Measurements from ENCODE around the gene ATP5F1D.
A peak's percentile ranks its signal among the peaks of the same experiment; 100 is the strongest.
"Not testable (repeated sequence)": the region's sequence is repeated elsewhere in the genome, so short reads cannot be mapped to it uniquely, and the experiment has no call there.

ATP5F1D gene

GRCh38 chr19:1241417-1242095 is at the start of gene ATP5F1D:
TSS of gene ATP5F1D (plus strand) at chr19:1241751. CDS start at chr19:1241851, 100 bp downstream.
- Histone ChIP-seq H2AFZ (ENCODE audit: low read depth) (peak within 1 kb of the TSS; percentile 61), H3K27me3 (ENCODE audit: insufficient read depth, low read depth) (peaks cover 15% of the 10 kb centered on the region)

DNA sequence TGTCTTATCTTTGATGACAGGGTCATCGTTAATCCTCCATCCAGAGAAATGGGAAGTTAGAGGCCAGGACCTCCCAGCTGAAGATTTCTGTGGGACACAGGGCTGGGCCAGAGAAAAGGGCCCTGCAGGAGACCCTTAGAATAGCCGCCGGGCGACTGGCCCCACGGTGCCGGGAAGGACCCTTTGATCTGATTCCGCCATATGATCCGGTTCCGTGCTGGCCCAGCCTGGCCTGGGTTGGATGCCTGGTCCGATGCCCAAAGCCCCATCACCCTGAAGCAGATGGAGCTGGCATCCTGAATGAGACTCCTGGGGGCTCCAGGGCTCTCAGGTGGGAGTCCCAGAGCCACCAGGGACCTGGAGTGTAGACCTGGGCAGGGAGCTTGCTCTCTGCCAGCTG is 42.0 kb upstream of the ATP5F1D start:
- peaks cover 16% of the 10 kb centered on the region for H3K4me1 ChIP-seq (ENCODE audit: low read depth, poor library complexity, severe bottlenecking)
- no peak overlapping the region for H2AFZ ChIP-seq (ENCODE audit: low read depth)
- H3K27ac ChIP-seq = no peak overlapping the region
- no peak overlapping the region for H3K4me2 ChIP-seq
- no peak overlapping the region for H3K4me3 ChIP-seq (IDR thresholded peaks at IDR 0.05; ENCODE audit: insufficient read depth, low read depth, low read length)
- H4K20me1 ChIP-seq (ENCODE audit: insufficient read depth) = no peaks in the 10 kb centered on the region
- TF ChIP-seq, protein P1, sequence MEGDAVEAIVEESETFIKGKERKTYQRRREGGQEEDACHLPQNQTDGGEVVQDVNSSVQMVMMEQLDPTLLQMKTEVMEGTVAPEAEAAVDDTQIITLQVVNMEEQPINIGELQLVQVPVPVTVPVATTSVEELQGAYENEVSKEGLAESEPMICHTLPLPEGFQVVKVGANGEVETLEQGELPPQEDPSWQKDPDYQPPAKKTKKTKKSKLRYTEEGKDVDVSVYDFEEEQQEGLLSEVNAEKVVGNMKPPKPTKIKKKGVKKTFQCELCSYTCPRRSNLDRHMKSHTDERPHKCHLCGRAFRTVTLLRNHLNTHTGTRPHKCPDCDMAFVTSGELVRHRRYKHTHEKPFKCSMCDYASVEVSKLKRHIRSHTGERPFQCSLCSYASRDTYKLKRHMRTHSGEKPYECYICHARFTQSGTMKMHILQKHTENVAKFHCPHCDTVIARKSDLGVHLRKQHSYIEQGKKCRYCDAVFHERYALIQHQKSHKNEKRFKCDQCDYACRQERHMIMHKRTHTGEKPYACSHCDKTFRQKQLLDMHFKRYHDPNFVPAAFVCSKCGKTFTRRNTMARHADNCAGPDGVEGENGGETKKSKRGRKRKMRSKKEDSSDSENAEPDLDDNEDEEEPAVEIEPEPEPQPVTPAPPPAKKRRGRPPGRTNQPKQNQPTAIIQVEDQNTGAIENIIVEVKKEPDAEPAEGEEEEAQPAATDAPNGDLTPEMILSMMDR (conservative IDR thresholded peaks at IDR 0.05; ENCODE audit: low read depth, low read length) = no peak
- H3K9ac ChIP-seq = no peak overlapping the region
- H3K79me2 ChIP-seq (ENCODE audit: insufficient read depth, low read depth) = no peaks in the 10 kb centered on the region
- no peaks in the 10 kb centered on the region for H3K36me3 ChIP-seq (ENCODE audit: insufficient read depth)
- H3K27me3 ChIP-seq (ENCODE audit: insufficient read depth, low read depth) = no peaks in the 10 kb centered on the region

More at GRCh38 chr19:1241417-1242095, at the start of gene ATP5F1D:
- Histone ChIP-seq H4K20me1 (ENCODE audit: insufficient read depth) (no peaks in the 10 kb centered on the region), H3K9ac (peak within 1 kb of the TSS; percentile 65), H3K79me2 (ENCODE audit: insufficient read depth, low read depth) (peaks cover 9% of the 10 kb centered on the region; the same call in 1 of the 2 replicates), H3K27ac (peak within 1 kb of the TSS; percentile 36; the same call in 1 of the 2 replicates), H3K4me2 (peak within 1 kb of the TSS; percentile 85), H3K36me3 (ENCODE audit: insufficient read depth) (no peaks in the 10 kb centered on the region), H3K4me1 (ENCODE audit: low read depth, poor library complexity, severe bottlenecking) (peaks cover 33% of the 10 kb centered on the region), H3K4me3 (IDR thresholded peaks at IDR 0.05; ENCODE audit: insufficient read depth, low read depth, low read length) (no peak within 1 kb of the TSS)
- TF ChIP-seq, protein P1 (conservative IDR thresholded peaks at IDR 0.05; ENCODE audit: low read depth, low read length) = no peak

DNA sequence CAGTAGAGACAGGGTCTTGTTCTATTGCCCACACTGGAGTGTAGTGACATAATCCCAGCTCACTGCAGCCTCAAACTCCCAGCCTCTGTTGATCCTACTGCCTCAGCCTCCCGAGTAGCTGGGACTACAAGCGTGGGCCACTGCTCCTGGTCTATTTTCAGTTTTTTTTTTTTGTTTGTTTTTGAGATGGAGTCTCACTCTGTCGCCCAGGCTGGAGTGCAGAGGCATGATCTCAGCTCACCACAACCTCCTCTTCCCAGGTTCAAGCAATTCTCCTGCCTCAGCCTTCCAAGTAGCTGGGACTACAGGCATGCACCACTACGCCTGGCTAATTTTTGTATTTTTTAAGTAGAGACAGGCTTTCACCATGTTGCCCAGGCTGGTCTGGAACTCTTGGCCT is 40.9 kb upstream of the ATP5F1D start:
- not testable (repeated sequence) for H3K36me3 ChIP-seq (ENCODE audit: insufficient read depth); H3K27ac ChIP-seq; H4K20me1 ChIP-seq (ENCODE audit: insufficient read depth); H3K4me2 ChIP-seq; H3K4me3 ChIP-seq (IDR thresholded peaks at IDR 0.05; ENCODE audit: insufficient read depth, low read depth, low read length); H3K79me2 ChIP-seq (ENCODE audit: insufficient read depth, low read depth); H3K9ac ChIP-seq; H2AFZ ChIP-seq (ENCODE audit: low read depth); H3K27me3 ChIP-seq (ENCODE audit: insufficient read depth, low read depth)
- H3K4me1 ChIP-seq (ENCODE audit: low read depth, poor library complexity, severe bottlenecking) = peaks cover 22% of the 10 kb centered on the region

GRCh38 chr19:1205114-1206099 is 36.1 kb upstream of the ATP5F1D start, which contains the start of gene STK11:
TSS of gene STK11 (plus strand) at chr19:1205778. CDS start at chr19:1206914, 1,136 bp downstream.
- TF ChIP-seq, protein P1 (conservative IDR thresholded peaks at IDR 0.05; ENCODE audit: low read depth, low read length) = no peak
- H3K79me2 ChIP-seq (ENCODE audit: insufficient read depth, low read depth) = peaks cover 40% of the 10 kb centered on the region
- no peaks in the 10 kb centered on the region for H4K20me1 ChIP-seq (ENCODE audit: insufficient read depth)
- no peaks in the 10 kb centered on the region for H3K27me3 ChIP-seq (ENCODE audit: insufficient read depth, low read depth)
- H2AFZ ChIP-seq (ENCODE audit: low read depth) = peak within 1 kb of the TSS; percentile 76
- H3K27ac ChIP-seq = no peak within 1 kb of the TSS
- H3K9ac ChIP-seq = peak within 1 kb of the TSS; percentile 18; the same call in 1 of the 2 replicates
- H3K36me3 ChIP-seq (ENCODE audit: insufficient read depth) = no peaks in the 10 kb centered on the region
- peaks cover 32% of the 10 kb centered on the region for H3K4me1 ChIP-seq (ENCODE audit: low read depth, poor library complexity, severe bottlenecking)
- peak within 1 kb of the TSS; percentile 78 for H3K4me2 ChIP-seq
- no peak within 1 kb of the TSS for H3K4me3 ChIP-seq (IDR thresholded peaks at IDR 0.05; ENCODE audit: insufficient read depth, low read depth, low read length)
